Skeletal muscle satellite cell (primary cell): ENCODE measurements around the gene DNAH9.

Experiments used
- H3K27me3 ChIP-seq: 2 replicates; pipeline ENCODE4 v1.7.0; 2013; ENCODE audit warnings: low read length; ENCODE audit not compliant: control insufficient read depth, insufficient read depth
- H3K36me3 ChIP-seq: 2 replicates; pipeline ENCODE4 v1.7.0; 2013; ENCODE audit warnings: mild to moderate bottlenecking, control low read depth, low read length; ENCODE audit not compliant: insufficient read depth
- H3K4me1 ChIP-seq: 2 replicates; pipeline ENCODE4 v1.7.0; 2013; ENCODE audit warnings: low read length; ENCODE audit not compliant: control insufficient read depth, insufficient read depth
- H3K4me2 ChIP-seq: 2 replicates; pipeline ENCODE4 v1.7.0; 2013; ENCODE audit warnings: mild to moderate bottlenecking, low read length
- H3K4me3 ChIP-seq: 2 replicates; pipeline ENCODE4 v1.7.0; 2013; ENCODE audit warnings: low read length
- H3K9ac ChIP-seq: 2 replicates; pipeline ENCODE4 v1.7.0; 2013; ENCODE audit warnings: mild to moderate bottlenecking, low read depth, low read length, moderate library complexity
- H3K9me3 ChIP-seq: replicated peaks from 2 replicates; pipeline ENCODE4 v1.7.0; 2013; ENCODE audit warnings: mild to moderate bottlenecking, control low read depth, low read length

Gene DNAH9

GRCh38 chr17:11561281-11561680 lies 37.0 kb upstream of the DNAH9 start:
- H3K9me3 ChIP-seq: peaks cover 36% of the 10 kb centered on the region
- H3K27me3 ChIP-seq: no peaks in the 10 kb centered on the region
- H3K36me3 ChIP-seq: no peaks in the 10 kb centered on the region
- no peak overlapping the region for H3K9ac ChIP-seq
- H3K4me1 ChIP-seq: no peaks in the 10 kb centered on the region
- H3K4me3 ChIP-seq: no peak overlapping the region
- no peak overlapping the region for H3K4me2 ChIP-seq

GRCh38 chr17:11561702-11562101 lies 36.6 kb upstream of the DNAH9 start:
- peaks cover 33% of the 10 kb centered on the region for H3K9me3 ChIP-seq

GRCh38 chr17:11564589-11565380 lies 33.5 kb upstream of the DNAH9 start:
- Histone ChIP-seq H3K36me3 (no peaks in the 10 kb centered on the region), H3K4me2 (no peak overlapping the region), H3K9ac (no peak overlapping the region), H3K9me3 (peaks cover 17% of the 10 kb centered on the region), H3K4me1 (no peaks in the 10 kb centered on the region), H3K27me3 (no peaks in the 10 kb centered on the region), H3K4me3 (no peak overlapping the region)

More at GRCh38 chr17:11561702-11562101, 36.6 kb upstream of the DNAH9 start:
- no peak overlapping the region for H3K9ac ChIP-seq
- no peaks in the 10 kb centered on the region for H3K27me3 ChIP-seq
- no peaks in the 10 kb centered on the region for H3K36me3 ChIP-seq
- no peak overlapping the region for H3K4me2 ChIP-seq
- H3K4me1 ChIP-seq: no peaks in the 10 kb centered on the region
- H3K4me3 ChIP-seq: no peak overlapping the region

- Histone ChIP-seq H3K9ac (no peak overlapping the region), H3K36me3 (no peaks in the 10 kb centered on the region), H3K4me2 (no peak overlapping the region), H3K4me1 (no peaks in the 10 kb centered on the region), H3K27me3 (no peaks in the 10 kb centered on the region), H3K9me3 (peaks cover 12% of the 10 kb centered on the region), H3K4me3 (no peak overlapping the region)
Measured at GRCh38 chr17:11565591-11565990, 32.7 kb upstream of the DNAH9 start.

- H3K9ac ChIP-seq: no peak overlapping the region
- no peaks in the 10 kb centered on the region for H3K36me3 ChIP-seq
Measured at GRCh38 chr17:11578998-11579397, 19.3 kb upstream of the DNAH9 start.

GRCh38 chr17:11580677-11581076 lies 17.6 kb upstream of the DNAH9 start:
- Histone ChIP-seq H3K9me3 (peaks cover 22% of the 10 kb centered on the region), H3K9ac (no peak overlapping the region), H3K4me1 (no peaks in the 10 kb centered on the region), H3K27me3 (no peaks in the 10 kb centered on the region), H3K36me3 (no peaks in the 10 kb centered on the region), H3K4me2 (no peak overlapping the region), H3K4me3 (no peak overlapping the region)

More at GRCh38 chr17:11578998-11579397, 19.3 kb upstream of the DNAH9 start:
- Histone ChIP-seq H3K27me3 (no peaks in the 10 kb centered on the region), H3K4me3 (no peak overlapping the region), H3K4me2 (no peak overlapping the region), H3K4me1 (no peaks in the 10 kb centered on the region), H3K9me3 (peaks cover 22% of the 10 kb centered on the region)

GRCh38 chr17:11582217-11582616 lies 16.1 kb upstream of the DNAH9 start:
- no peaks in the 10 kb centered on the region for H3K36me3 ChIP-seq
- H3K4me1 ChIP-seq: no peaks in the 10 kb centered on the region
- peaks cover 22% of the 10 kb centered on the region for H3K9me3 ChIP-seq
- H3K4me3 ChIP-seq: no peak overlapping the region
- no peak overlapping the region for H3K9ac ChIP-seq
- no peaks in the 10 kb centered on the region for H3K27me3 ChIP-seq
- H3K4me2 ChIP-seq: no peak overlapping the region

GRCh38 chr17:11583306-11583992 lies 14.8 kb upstream of the DNAH9 start:
- no peaks in the 10 kb centered on the region for H3K27me3 ChIP-seq

GRCh38 chr17:11589716-11590115 lies 8.6 kb upstream of the DNAH9 start:
- H3K4me3 ChIP-seq: no peak overlapping the region
- no peak overlapping the region for H3K9ac ChIP-seq
- H3K9me3 ChIP-seq: peaks cover 12% of the 10 kb centered on the region
- no peaks in the 10 kb centered on the region for H3K4me1 ChIP-seq
- no peak overlapping the region for H3K4me2 ChIP-seq
- no peaks in the 10 kb centered on the region for H3K27me3 ChIP-seq
- H3K36me3 ChIP-seq: no peaks in the 10 kb centered on the region

More at GRCh38 chr17:11583306-11583992, 14.8 kb upstream of the DNAH9 start:
- Histone ChIP-seq H3K4me3 (no peak overlapping the region), H3K4me2 (no peak overlapping the region), H3K9ac (no peak overlapping the region), H3K9me3 (peaks cover 25% of the 10 kb centered on the region), H3K4me1 (no peaks in the 10 kb centered on the region), H3K36me3 (no peaks in the 10 kb centered on the region)

GRCh38 chr17:11601661-11602060 lies 3.4 kb downstream of the DNAH9 start:
- H3K4me1 ChIP-seq: no peaks in the 10 kb centered on the region
- no peak overlapping the region for H3K9ac ChIP-seq

GRCh38 chr17:11608396-11608795 lies 10.1 kb downstream of the DNAH9 start:
- H3K4me3 ChIP-seq: no peak overlapping the region
- no peaks in the 10 kb centered on the region for H3K4me1 ChIP-seq
- H3K36me3 ChIP-seq: no peaks in the 10 kb centered on the region
- peaks cover 30% of the 10 kb centered on the region for H3K9me3 ChIP-seq
- no peaks in the 10 kb centered on the region for H3K27me3 ChIP-seq
- H3K4me2 ChIP-seq: no peak overlapping the region
- H3K9ac ChIP-seq: no peak overlapping the region

More at GRCh38 chr17:11601661-11602060, 3.4 kb downstream of the DNAH9 start:
- Histone ChIP-seq H3K27me3 (no peaks in the 10 kb centered on the region), H3K4me2 (no peak overlapping the region), H3K4me3 (no peak overlapping the region), H3K36me3 (no peaks in the 10 kb centered on the region), H3K9me3 (peaks cover 6% of the 10 kb centered on the region)
